Neural cell (in vitro differentiated cells): ENCODE measurements around the gene MGST3.

Source experiments
- CTCF ChIP-seq: fragments of 450-650 bp; IDR thresholded peaks from 2 replicates; pipeline ENCODE4 v1.5.1; 2014; ENCODE audit warnings: antibody characterized with exemption, mild to moderate bottlenecking, moderate library complexity; ENCODE audit not compliant: poor library complexity, severe bottlenecking
- EZH2 ChIP-seq: fragments of 200-600, 300-800 bp; shearing (Covaris generic), sonication (generic); IDR thresholded peaks from 2 replicates; pipeline ENCODE4 v1.6.1; 2014; ENCODE audit warnings: antibody characterized with exemption, low read length, borderline replicate concordance, mild to moderate bottlenecking; ENCODE audit not compliant: insufficient read depth, poor library complexity, severe bottlenecking
- POLR2AphosphoS5 ChIP-seq: IDR thresholded peaks from 2 replicates; pipeline ENCODE4 v1.6.1; 2012

GRCh38 chr1:165628147-165628822, 2.7 kb upstream of the MGST3 start:
- TF ChIP-seq POLR2AphosphoS5 (no peak), CTCF (no peak), EZH2 (no peak)
